Fibroblast of lung (primary cell): Measurements from ENCODE around the gene TCP1. TPM values are rescaled to one million over a fixed set of nuclear protein-coding genes. Genes with fewer than 3 reads are reported as not detected.
A peak's percentile ranks its signal among the peaks of the same experiment; 100 is the strongest.

Source experiments
- DNase-seq, 2 donors: peaks; one replicate each; pipeline versions ENCODE4 v3.0.0 to v3.0.0-alpha.2; 2010; ENCODE audit warnings: low read depth in 2 of 2
- H2AFZ ChIP-seq: 2 replicates; pipeline ENCODE4 v1.5.1; 2012; ENCODE audit warnings: low read length, control low read depth, inconsistent platforms
- H3K27ac ChIP-seq: 2 replicates; pipeline ENCODE4 v1.5.1; 2011; ENCODE audit warnings: low read length, control low read depth; ENCODE audit not compliant: insufficient read depth
- H3K27me3 ChIP-seq: 2 replicates; pipeline ENCODE4 v1.5.1; 2011; ENCODE audit warnings: mild to moderate bottlenecking, low read length; ENCODE audit not compliant: control insufficient read depth, insufficient read depth
- H3K36me3 ChIP-seq: 2 replicates; pipeline ENCODE4 v1.5.1; 2011; ENCODE audit warnings: low read length; ENCODE audit not compliant: control insufficient read depth, insufficient read depth
- H3K4me1 ChIP-seq: 2 replicates; pipeline ENCODE4 v1.5.1; 2011; ENCODE audit warnings: low read length; ENCODE audit not compliant: control insufficient read depth, insufficient read depth; ENCODE audit errors: extremely low read depth
- H3K4me2 ChIP-seq: 2 replicates; pipeline ENCODE4 v1.5.1; 2011; ENCODE audit warnings: low read length, control low read depth; ENCODE audit not compliant: insufficient read depth; ENCODE audit errors: extremely low read depth
- H3K4me3 ChIP-seq, 4 experiments: fragments of 200-600 bp in 1 of 4; sonication (generic) in 1 of 4; replicated peaks in 1 of 4; 2 replicates each; pipeline ENCODE4 v1.5.1; 2011 to 2016; ENCODE audit warnings: low read length in 4 of 4, low read depth in 3 of 4, mild to moderate bottlenecking in 3 of 4, control low read depth in 2 of 4, inconsistent platforms in 1 of 4, mixed read lengths in 1 of 4; ENCODE audit not compliant: insufficient read depth in 1 of 4; ENCODE audit errors: control extremely low read depth in 1 of 4
- H3K79me2 ChIP-seq: 2 replicates; pipeline ENCODE4 v1.5.1; 2012; ENCODE audit warnings: mild to moderate bottlenecking, low read length, inconsistent platforms; ENCODE audit not compliant: control insufficient read depth, insufficient read depth
- H3K9ac ChIP-seq: 2 replicates; pipeline ENCODE4 v1.5.1; 2011; ENCODE audit warnings: mild to moderate bottlenecking, low read length, control low read depth; ENCODE audit not compliant: insufficient read depth
- H3K9me3 ChIP-seq: 2 replicates; pipeline ENCODE4 v1.5.1; 2012; ENCODE audit warnings: low read depth, low read length; ENCODE audit not compliant: control insufficient read depth, insufficient read depth
- H4K20me1 ChIP-seq: 2 replicates; pipeline ENCODE4 v1.5.1; 2011; ENCODE audit warnings: low read length; ENCODE audit not compliant: control insufficient read depth, insufficient read depth; ENCODE audit errors: extremely low read depth
- CTCF ChIP-seq, 2 donors: IDR thresholded peaks in 1 of 2; conservative IDR thresholded peaks in 1 of 2; 1 replicate in 1 of 2; 2 replicates in 1 of 2; pipeline ENCODE4 v1.5.1; 2011 to 2012; ENCODE audit warnings: low read length in 2 of 2, control low read depth in 1 of 2, inconsistent platforms in 1 of 2, low read depth in 1 of 2, mild to moderate bottlenecking in 1 of 2
- EZH2 ChIP-seq: IDR thresholded peaks from 2 replicates; pipeline ENCODE4 v1.5.1; 2012; ENCODE audit warnings: low read length, control low read depth, mild to moderate bottlenecking; ENCODE audit errors: missing control alignments
- polyA plus RNA-seq, 2 donors: library from polyadenylated mRNA; depleted of rRNA in 1 of 2; stranded (reverse) in 1 of 2; unstranded in 1 of 2; fragments of >200 nt; gene quantifications; 2 replicates each; pipeline ENCODE4 v1.2.1, GENCODE V29; 2011 to 2012; ENCODE audit warnings: missing spikeins in 1 of 2
- total RNA-seq: library from RNA; depleted of rRNA; stranded (reverse); fragments of >200 nt; gene quantifications from 2 replicates; pipeline ENCODE4 v1.2.1, GENCODE V29; 2014

The TCP1 gene
- total and polyA plus RNA-seq, 2 donors (not counting 1 experiment from before 2014, with no cell fraction given) = 142 to 231 TPM

- H3K27me3 ChIP-seq = no peaks in the 10 kb centered on the region
- no peak for DNase-seq
- no peaks in the 10 kb centered on the region for H3K4me1 ChIP-seq
- H3K9me3 ChIP-seq = no peaks in the 10 kb centered on the region
- no peak overlapping the region for H3K4me3 ChIP-seq
- H3K36me3 ChIP-seq = no peaks in the 10 kb centered on the region
- no peak overlapping the region for H3K9ac ChIP-seq
- no peak overlapping the region for H3K4me2 ChIP-seq
- H4K20me1 ChIP-seq = no peaks in the 10 kb centered on the region
- TF ChIP-seq CTCF (conservative IDR thresholded peaks at IDR 0.05 in 1 of 2, IDR thresholded peaks at IDR 0.05 in 1 of 2; ENCODE audit: low read depth in 1 of 2, low read length in 2 of 2) (no peak), EZH2 (no peak)
- no peak overlapping the region for H2AFZ ChIP-seq
- H3K27ac ChIP-seq = no peak overlapping the region
- H3K79me2 ChIP-seq = no peaks in the 10 kb centered on the region
Observed at GRCh38 chr6:159836718-159837490, 47.5 kb upstream of the TCP1 start.

- Histone ChIP-seq H3K9ac (no peak overlapping the region), H3K27ac (no peak overlapping the region), H3K27me3 (no peaks in the 10 kb centered on the region), H3K36me3 (no peaks in the 10 kb centered on the region), H2AFZ (no peak overlapping the region), H3K79me2 (no peaks in the 10 kb centered on the region), H4K20me1 (no peaks in the 10 kb centered on the region), H3K9me3 (no peaks in the 10 kb centered on the region), H3K4me1 (no peaks in the 10 kb centered on the region), H3K4me2 (no peak overlapping the region), H3K4me3 (no peak overlapping the region)
- no peak for TF ChIP-seq CTCF (conservative IDR thresholded peaks at IDR 0.05 in 1 of 2, IDR thresholded peaks at IDR 0.05 in 1 of 2; ENCODE audit: low read depth in 1 of 2, low read length in 2 of 2)
- TF ChIP-seq EZH2 = no peak
- no peak for DNase-seq
Observed at GRCh38 chr6:159833997-159834603, 44.7 kb upstream of the TCP1 start.

GRCh38 chr6:159833556-159833955, 44.2 kb upstream of the TCP1 start:
- Histone ChIP-seq H3K9me3 (no peaks in the 10 kb centered on the region), H3K27me3 (no peaks in the 10 kb centered on the region), H3K4me2 (no peak overlapping the region), H3K27ac (no peak overlapping the region), H4K20me1 (no peaks in the 10 kb centered on the region), H3K79me2 (no peaks in the 10 kb centered on the region), H3K4me1 (no peaks in the 10 kb centered on the region), H3K4me3 (no peak overlapping the region), H2AFZ (no peak overlapping the region), H3K36me3 (no peaks in the 10 kb centered on the region), H3K9ac (no peak overlapping the region)
- TF ChIP-seq EZH2 (no peak), CTCF (conservative IDR thresholded peaks at IDR 0.05 in 1 of 2, IDR thresholded peaks at IDR 0.05 in 1 of 2; ENCODE audit: low read depth in 1 of 2, low read length in 2 of 2) (peak in 1 of 2 donors; percentile 5)
- peak in 1 of 2 donors; percentile 5 for DNase-seq
